ENCODE measurements around the gene SRP72.

SRP72 gene

GRCh38 chr4:56544573-56545131, 77.2 kb downstream of the SRP72 start:
- TF ChIP-seq CTCF (conservative IDR thresholded peaks at IDR 0.05; ENCODE audit: low read length) = peak; percentile 76
- H3K4me3 ChIP-seq (ENCODE audit: low read length) = peak overlapping the region; percentile 53
- DNase-seq (ENCODE audit: low read depth) = peak; percentile 61

- TF ChIP-seq CTCF (conservative IDR thresholded peaks at IDR 0.05; ENCODE audit: low read length) = no peak
- no peak overlapping the region for H3K4me3 ChIP-seq (ENCODE audit: low read length)
- no peak for DNase-seq (ENCODE audit: low read depth)
These were observed 83.2 kb downstream of the SRP72 start for GRCh38 chr4:56550642-56551041.

- H3K4me3 ChIP-seq (ENCODE audit: low read length) = no peak overlapping the region
- no peak for TF ChIP-seq CTCF (conservative IDR thresholded peaks at IDR 0.05; ENCODE audit: low read length)
- DNase-seq (ENCODE audit: low read depth) = no peak
These were observed 84.1 kb downstream of the SRP72 start for GRCh38 chr4:56551516-56551915.

- no peak for DNase-seq (ENCODE audit: low read depth)
- no peak overlapping the region for H3K4me3 ChIP-seq (ENCODE audit: low read length)
- no peak for TF ChIP-seq CTCF (conservative IDR thresholded peaks at IDR 0.05; ENCODE audit: low read length)
These were observed 84.9 kb downstream of the SRP72 start for GRCh38 chr4:56552273-56552672.

All from AG10803 (cell line).